ENCODE measurements around the gene TMEM38A.

TMEM38A gene, protein sequence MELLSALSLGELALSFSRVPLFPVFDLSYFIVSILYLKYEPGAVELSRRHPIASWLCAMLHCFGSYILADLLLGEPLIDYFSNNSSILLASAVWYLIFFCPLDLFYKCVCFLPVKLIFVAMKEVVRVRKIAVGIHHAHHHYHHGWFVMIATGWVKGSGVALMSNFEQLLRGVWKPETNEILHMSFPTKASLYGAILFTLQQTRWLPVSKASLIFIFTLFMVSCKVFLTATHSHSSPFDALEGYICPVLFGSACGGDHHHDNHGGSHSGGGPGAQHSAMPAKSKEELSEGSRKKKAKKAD

DNA sequence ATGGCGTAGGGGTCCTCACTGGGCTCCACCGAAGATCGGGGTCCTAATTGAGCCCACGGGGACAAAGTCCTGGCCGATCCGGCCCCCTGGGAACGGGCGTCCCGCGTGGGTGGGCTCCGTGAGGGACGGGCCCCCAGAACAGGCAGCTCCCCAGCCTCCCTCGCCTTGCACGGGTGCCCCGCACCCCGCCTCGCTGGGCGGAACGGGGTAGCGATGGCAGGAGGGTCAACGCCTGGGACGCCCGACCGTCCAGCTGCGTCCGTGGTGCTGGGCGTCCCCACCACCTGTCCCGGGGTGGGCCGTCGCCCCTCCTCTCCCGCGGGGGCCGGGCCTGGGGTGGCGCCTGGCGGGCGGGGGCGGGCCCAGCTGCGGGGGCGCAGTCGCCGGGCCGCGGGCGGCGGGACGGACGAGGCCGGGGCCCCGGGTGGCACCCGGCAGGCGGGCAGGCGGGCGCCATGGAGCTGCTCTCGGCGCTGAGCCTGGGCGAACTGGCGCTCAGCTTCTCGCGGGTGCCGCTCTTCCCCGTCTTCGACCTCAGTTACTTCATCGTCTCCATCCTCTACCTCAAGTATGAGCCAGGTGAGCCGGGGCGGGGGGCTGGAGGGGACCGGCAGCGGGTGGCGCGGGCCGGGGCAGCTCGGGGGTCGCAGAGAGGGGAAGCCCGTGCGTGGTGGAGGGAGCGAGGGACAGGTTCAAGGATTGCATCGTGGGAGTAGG lies at the start of gene TMEM38A:
Gene TMEM38A, plus strand, starts transcription at position 377 of the 717 bp plus-strand sequence. Its CDS starts 79 bp downstream, at position 456.
- peaks cover 28% of the 10 kb centered on the region for H3K36me3 ChIP-seq
- peak within 1 kb of the TSS; percentile 95 for H3K27ac ChIP-seq
- H3K4me1 ChIP-seq (ENCODE audit: control insufficient read depth in 1 of 2, insufficient read depth in 1 of 2, low read depth in 1 of 2, low read length in 1 of 2), result peaks cover 51 to 59% of the 10 kb centered on the region in 2 experiments
- peak within 1 kb of the TSS; percentile 96 to 99 for H3K4me3 ChIP-seq (ENCODE audit: low read depth in 1 of 2, low read length in 1 of 2)
- TF ChIP-seq, protein P1, sequence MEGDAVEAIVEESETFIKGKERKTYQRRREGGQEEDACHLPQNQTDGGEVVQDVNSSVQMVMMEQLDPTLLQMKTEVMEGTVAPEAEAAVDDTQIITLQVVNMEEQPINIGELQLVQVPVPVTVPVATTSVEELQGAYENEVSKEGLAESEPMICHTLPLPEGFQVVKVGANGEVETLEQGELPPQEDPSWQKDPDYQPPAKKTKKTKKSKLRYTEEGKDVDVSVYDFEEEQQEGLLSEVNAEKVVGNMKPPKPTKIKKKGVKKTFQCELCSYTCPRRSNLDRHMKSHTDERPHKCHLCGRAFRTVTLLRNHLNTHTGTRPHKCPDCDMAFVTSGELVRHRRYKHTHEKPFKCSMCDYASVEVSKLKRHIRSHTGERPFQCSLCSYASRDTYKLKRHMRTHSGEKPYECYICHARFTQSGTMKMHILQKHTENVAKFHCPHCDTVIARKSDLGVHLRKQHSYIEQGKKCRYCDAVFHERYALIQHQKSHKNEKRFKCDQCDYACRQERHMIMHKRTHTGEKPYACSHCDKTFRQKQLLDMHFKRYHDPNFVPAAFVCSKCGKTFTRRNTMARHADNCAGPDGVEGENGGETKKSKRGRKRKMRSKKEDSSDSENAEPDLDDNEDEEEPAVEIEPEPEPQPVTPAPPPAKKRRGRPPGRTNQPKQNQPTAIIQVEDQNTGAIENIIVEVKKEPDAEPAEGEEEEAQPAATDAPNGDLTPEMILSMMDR (IDR thresholded peaks at IDR 0.05), result no peak
- no peaks in the 10 kb centered on the region for H3K27me3 ChIP-seq
- no peaks in the 10 kb centered on the region for H3K9me3 ChIP-seq

DNA sequence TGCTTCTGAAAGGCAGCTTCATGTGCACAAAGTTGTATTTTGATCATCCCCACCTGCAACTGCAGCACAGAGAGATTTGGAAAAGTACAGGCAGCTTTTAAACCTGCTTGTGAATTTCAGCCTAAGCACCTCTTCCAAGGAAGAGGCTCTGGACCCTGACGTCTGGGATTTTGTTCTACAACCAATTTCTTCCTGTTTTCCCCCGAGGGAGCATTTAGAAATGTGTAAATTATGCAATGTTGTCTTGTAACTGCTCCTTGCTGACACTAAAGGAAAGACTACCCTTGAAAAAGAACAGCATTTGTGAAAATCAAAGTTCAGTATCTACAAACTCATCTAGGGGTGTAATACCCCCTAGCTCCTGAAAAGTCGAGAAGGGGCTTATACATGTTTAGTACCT lies 48.3 kb upstream of the TMEM38A start:
- Histone ChIP-seq H3K9me3 (no peaks in the 10 kb centered on the region), H3K27me3 (no peaks in the 10 kb centered on the region), H3K36me3 (no peaks in the 10 kb centered on the region), H3K27ac (peak overlapping the region; percentile 81), H3K4me3 (ENCODE audit: low read depth in 1 of 2, low read length in 1 of 2) (peak overlapping the region in 1 of 2 experiments; percentile 14), H3K4me1 (ENCODE audit: control insufficient read depth in 1 of 2, insufficient read depth in 1 of 2, low read depth in 1 of 2, low read length in 1 of 2) (peaks cover 75 to 82% of the 10 kb centered on the region in 2 experiments)
- TF ChIP-seq, protein P1 (IDR thresholded peaks at IDR 0.05), result no peak

DNA sequence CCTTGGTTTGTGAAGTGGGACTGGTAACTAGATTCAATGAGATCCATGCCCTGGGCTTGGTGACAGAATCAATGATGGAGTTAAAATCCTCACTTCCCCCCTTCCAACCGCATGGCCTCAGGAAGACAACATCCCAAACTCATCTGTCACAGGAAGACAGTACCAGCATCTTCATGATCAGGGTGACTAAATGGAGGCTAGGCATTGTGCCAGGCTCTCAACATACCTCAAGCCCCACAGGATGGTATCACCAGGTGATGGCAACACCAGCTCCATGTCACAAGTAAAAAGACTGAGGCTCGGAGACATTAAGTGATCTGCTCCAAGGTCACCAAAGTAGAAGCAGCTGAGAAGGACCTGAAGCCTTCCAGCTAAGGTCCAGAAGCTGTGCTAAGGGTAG lies 47.1 kb upstream of the TMEM38A start:
- H3K4me3 ChIP-seq (ENCODE audit: low read depth in 1 of 2, low read length in 1 of 2), result no peak overlapping the region
- H3K27me3 ChIP-seq, result no peaks in the 10 kb centered on the region
- TF ChIP-seq, protein P1 (IDR thresholded peaks at IDR 0.05), result no peak
- H3K27ac ChIP-seq, result peak overlapping the region; percentile 81
- peaks cover 70 to 80% of the 10 kb centered on the region in 2 experiments for H3K4me1 ChIP-seq (ENCODE audit: control insufficient read depth in 1 of 2, insufficient read depth in 1 of 2, low read depth in 1 of 2, low read length in 1 of 2)
- no peaks in the 10 kb centered on the region for H3K36me3 ChIP-seq
- H3K9me3 ChIP-seq, result no peaks in the 10 kb centered on the region

DNA sequence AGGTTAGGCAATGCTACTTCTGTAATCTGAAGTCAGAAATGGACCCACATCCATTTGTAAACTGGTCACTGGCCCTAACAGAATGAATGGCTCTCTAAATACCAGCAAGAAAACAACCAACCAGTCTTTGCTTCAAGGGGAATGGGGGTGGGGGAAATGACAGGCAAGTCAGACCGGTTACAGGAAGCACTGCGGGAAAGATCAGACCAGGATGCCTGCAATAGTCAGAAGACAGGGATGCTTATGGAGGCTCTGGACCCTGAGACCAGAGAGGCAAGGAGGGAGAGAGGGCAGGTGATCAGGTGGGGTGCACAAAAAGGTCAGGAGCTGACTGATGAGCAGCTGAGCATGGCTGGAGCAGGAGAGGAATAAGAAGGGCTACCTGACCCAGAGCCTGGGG lies 46.0 kb upstream of the TMEM38A start:
- Histone ChIP-seq H3K27ac (peak overlapping the region; percentile 50), H3K4me1 (ENCODE audit: control insufficient read depth in 1 of 2, insufficient read depth in 1 of 2, low read depth in 1 of 2, low read length in 1 of 2) (peaks cover 67 to 80% of the 10 kb centered on the region in 2 experiments), H3K4me3 (ENCODE audit: low read depth in 1 of 2, low read length in 1 of 2) (no peak overlapping the region), H3K9me3 (no peaks in the 10 kb centered on the region), H3K36me3 (no peaks in the 10 kb centered on the region), H3K27me3 (no peaks in the 10 kb centered on the region)
- TF ChIP-seq, protein P1 (IDR thresholded peaks at IDR 0.05), result no peak

DNA sequence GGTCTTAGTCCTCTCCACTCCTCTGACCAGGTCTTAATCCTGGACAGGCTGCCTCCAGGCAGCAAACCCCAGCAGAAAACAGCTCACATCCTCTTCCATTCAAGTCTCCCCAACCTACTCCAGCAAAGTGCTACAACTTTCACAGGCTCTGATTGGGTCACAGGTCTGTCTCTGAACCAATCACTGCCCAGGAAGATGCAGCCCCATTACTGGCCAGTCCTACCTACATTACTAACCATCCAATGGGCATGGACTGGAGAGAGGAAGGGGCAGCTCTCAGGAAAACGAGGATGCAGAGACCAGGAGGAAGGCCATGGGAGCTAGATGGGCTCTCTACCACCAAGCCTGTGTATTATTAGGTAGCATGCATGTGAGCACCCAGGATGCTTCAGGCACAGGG lies 45.1 kb upstream of the TMEM38A start:
- peaks cover 64 to 78% of the 10 kb centered on the region in 2 experiments for H3K4me1 ChIP-seq (ENCODE audit: control insufficient read depth in 1 of 2, insufficient read depth in 1 of 2, low read depth in 1 of 2, low read length in 1 of 2)
- no peak overlapping the region for H3K4me3 ChIP-seq (ENCODE audit: low read depth in 1 of 2, low read length in 1 of 2)

More for the DNA sequence above, 45.1 kb upstream of the TMEM38A start:
- H3K9me3 ChIP-seq, result no peaks in the 10 kb centered on the region
- H3K27me3 ChIP-seq, result no peaks in the 10 kb centered on the region
- H3K27ac ChIP-seq, result peak overlapping the region; percentile 4
- TF ChIP-seq, protein P1 (IDR thresholded peaks at IDR 0.05), result no peak
- no peaks in the 10 kb centered on the region for H3K36me3 ChIP-seq

Data from neutrophil (primary cell).